Measurements from ENCODE around the gene HAX1.
A peak's percentile ranks its signal among the peaks of the same experiment; 100 is the strongest.
"Not testable (repeated sequence)": the region's sequence is repeated elsewhere in the genome, so short reads cannot be mapped to it uniquely, and the experiment has no call there.

HAX1 gene

DNA sequence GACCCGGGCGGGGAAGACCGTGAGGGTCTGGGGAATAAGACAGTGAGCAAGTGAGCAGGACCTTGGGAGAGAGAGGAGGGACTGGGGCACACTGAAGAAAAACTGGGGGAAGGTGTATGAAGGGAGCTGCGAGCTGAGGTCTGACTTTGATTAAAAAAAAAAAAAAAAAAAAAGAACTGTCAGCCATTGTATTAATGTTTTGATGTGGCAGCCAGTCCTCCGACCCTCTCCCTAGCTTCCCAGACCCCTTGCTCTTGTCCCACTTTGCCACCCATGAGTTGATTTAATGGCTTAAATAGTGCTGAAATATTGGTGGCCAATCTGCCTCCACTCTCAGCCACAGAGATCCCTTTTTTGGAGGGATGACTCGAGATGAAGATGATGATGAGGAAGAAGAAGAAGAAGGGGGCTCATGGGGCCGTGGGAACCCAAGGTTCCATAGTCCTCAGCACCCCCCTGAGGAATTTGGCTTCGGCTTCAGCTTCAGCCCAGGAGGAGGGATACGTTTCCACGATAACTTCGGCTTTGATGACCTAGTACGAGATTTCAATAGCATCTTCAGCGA, 652 bp downstream of the HAX1 start:
- no peak for DNase-seq
- intact Hi-C loops (cut with DNase I): loop anchor here (5.0 kb wide), 2 partner anchors 51 to 76 kb away; partner anchors contain the start of gene UBAP2L

- no peak for DNase-seq
- intact Hi-C loops (cut with DNase I): no loop called here
Observed at GRCh38 chr1:154276797-154277196, 4.4 kb downstream of the HAX1 start.

- intact Hi-C loops (cut with DNase I): not testable (repeated sequence)
- peak in 1 of 10 donors; percentile 42 for DNase-seq
Observed at GRCh38 chr1:154287591-154287990, 15.2 kb downstream of the HAX1 start.

DNA sequence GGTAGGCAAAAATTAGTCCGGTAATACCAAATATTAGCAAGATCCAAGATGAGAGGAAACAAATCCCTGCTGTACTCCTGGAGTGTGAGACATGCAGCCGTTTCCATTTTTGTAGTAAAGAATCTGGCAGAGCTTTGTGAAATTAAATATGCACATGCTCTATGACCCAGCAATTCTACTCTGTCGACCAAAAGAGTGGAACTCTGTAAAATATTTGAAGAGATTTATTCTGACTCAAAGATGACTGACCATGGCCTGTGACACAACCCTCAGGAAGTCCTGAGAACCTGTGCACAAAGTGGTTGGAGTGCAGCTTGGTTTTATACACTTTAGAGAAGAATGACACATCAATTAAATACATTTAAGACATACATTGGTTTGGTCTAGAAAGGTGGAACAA, 16.2 kb downstream of the HAX1 start:
- no peak for DNase-seq
- intact Hi-C loops (cut with DNase I): no loop called here

GRCh38 chr1:154290921-154291320, 18.5 kb downstream of the HAX1 start:
- no peak for DNase-seq
- intact Hi-C loops (cut with DNase I): no loop called here

DNA sequence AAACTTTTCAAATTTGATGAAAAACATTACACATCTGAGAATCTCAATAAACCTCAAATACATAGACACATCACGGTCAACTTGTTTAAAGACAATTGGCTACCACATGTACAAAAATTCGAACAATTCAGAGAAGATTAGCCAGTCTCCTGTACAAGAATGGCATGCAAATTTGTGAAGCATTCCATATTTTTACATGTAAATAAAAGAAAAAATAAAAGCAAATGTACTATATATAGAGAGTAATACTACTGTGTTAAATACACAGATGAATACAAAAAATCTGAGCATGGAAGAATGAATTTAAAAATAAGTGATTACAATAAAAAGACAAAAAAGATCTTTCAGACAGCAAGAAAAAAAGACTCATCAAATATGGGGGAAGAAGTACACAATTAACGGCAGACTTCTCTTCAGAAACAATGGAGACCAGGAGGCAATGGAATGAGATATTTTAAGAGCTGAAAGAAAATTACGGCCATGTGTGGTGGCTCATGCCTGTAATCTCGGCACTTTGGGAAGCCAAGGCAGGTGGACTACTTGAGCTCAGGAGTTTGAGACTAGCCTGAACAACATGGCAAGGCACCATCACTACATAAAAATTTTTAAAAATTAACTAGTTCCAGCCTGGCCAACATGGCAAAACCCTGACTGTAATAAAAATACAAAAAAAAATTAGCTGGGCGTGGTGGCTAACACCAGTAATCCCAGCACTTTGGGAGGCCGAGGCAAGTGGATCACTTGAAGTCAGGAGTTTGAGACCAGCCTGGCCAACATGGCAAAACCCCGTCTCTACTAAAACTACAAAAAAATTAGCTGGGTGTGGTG, 23.2 kb downstream of the HAX1 start:
- no peak for DNase-seq
- intact Hi-C loops (cut with DNase I): no loop called here

DNA sequence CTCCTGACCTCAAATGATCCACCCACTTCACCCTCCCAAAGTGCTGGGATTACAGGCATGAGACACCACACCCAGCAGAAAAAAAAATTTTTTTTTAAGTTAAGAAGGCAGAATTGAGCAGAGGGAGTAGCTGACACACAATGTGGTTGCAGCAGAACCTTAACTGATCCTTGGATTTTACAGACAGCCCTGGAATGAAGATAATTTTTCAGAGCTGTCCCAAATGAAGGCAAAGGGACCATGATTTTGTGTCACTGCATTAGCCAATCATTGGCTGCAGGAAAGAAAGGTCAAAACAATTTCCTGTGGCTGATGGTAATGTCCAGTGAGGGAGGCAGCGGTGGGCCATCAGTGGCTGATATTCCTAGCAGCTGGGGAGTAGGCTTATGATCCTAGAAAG, 29.2 kb downstream of the HAX1 start:
- intact Hi-C loops (cut with DNase I): no loop called here
- no peak for DNase-seq

DNA sequence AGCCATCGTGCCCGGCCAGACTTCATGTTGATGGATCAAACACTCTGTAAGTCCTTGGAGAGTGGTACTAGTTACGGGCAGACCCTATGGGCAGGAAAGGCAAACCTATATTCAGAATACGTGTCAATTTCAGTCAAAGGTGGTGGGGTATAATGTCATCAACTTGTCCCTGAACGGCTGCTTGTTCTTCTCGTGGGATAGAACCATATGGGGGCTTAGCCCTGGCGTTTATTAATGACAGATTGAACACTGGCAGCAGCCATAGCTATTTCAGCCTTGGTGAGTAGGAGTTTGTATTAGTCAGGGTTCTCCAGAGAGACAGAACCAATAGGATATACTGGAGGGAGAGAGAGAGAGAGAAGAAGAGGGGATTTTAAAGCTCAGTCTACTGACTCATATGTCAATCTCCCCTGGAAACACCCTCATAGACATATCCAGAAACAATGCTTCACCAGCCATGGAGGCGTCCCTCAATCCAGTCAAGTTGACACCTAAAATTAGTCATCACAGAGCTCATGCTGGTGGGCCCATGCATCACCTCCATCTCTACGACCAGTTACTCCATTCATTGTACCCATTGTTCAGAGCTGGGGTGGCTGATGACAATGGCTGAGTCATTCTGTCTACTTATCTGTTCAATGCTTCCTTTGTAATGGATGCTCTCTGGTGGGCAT, 32.4 kb downstream of the HAX1 start:
- intact Hi-C loops (cut with DNase I): no loop called here
- no peak for DNase-seq

- intact Hi-C loops (cut with DNase I): no loop called here
- no peak for DNase-seq
Observed at GRCh38 chr1:154306151-154306550, 33.7 kb downstream of the HAX1 start.

DNA sequence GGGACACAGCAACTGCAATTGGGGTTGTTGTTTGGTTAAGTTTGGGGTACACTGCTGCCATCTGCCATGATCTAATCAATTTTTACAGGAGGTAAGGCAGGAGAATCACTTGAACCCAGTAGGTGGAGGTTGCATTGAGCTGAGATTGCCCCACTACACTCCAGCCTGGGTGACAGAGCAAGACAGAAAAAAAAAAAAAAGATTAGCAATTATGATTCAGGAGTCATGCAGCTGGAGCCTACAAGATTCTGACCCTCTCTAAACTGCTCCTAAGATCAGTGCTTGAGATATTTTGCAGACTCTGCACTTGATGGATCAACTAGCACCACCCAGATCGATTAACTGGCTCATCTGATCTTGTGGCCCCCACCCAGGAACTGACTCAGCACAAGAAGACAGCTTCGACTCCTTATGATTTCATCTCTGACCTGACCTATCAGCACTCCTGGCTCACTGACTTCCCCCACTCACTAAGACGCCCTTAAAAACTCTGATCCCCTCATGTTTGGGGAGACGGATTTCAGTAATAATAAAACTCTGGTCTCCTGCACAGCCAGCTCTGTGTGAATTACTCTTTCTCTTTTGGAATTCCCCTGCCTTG, 35.3 kb downstream of the HAX1 start:
- intact Hi-C loops (cut with DNase I); DNase-seq: not testable (repeated sequence)

DNA sequence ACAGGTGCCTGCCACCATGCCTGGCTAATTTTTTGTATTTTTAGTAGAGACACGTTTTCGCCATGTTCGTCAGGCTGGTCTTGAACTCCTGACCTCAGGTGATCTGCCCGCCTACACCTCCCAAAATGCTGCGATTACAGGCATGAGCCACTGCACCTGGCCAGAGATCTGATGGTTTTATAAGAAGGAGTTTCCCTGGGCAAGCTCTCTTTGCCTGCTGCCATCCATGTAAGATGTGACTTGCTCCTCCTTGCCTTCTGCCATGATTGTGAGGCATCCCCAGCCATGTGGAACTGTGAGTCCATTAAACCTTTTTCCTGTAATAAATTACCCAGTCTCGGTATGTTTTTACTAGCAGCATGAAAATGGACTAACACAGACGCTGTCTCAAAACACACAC, 36.7 kb downstream of the HAX1 start:
- DNase-seq; intact Hi-C loops (cut with DNase I): not testable (repeated sequence)

DNA sequence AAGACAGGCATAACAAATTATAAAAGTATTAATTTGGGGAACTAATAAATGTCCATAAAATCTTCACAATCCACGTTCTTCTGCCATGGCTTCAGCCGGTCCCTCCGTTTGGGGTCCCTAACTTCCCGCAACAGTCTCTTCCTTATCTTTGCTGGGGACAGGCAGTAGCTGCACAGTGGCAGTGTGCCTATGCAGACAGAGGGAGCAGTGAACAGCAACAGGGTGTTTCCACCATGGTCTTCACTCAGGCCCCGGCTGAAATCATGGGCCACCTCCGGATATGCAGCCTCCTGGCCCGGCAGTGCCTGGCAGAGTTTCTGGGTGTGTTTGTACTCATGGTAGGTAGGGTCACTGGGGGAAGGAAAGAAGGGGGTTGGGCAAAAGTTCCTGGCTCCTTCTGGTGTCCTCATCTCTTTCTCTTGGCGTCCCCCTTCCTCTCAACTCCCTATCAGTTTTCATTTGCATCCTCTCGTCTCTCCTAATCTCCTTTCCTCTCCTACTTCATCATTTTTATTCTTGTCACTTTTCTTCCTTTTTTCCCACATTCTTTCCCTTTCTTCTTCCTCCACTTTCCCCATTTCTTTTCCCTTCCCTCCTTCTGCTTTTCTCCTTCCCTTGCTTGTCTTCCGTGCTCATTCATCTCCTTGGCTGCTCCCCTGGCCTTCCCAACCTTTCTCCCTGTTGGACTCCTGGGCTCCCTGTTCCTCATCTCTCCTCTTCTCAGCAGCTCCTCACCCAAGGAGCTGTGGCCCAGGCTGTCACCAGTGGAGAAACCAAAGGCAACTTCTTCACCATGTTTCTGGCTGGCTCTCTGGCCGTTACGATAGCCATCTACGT, 40.0 kb downstream of the HAX1 start:
- intact Hi-C loops (cut with DNase I); DNase-seq: not testable (repeated sequence)

DNA sequence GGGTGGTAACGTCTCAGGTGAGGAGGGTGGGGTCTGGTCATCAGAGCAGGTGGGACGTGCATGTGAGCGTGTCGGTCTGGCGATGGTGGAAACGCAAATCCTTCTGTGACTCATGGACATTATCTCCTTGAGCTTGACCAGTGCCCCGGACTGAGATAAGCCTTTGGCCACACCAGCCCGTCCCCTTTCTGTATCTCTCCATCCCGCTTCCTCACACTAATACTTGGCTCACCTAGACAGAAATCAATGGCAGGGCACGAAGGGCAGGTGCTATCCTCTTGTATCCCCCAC, 40.6 kb downstream of the HAX1 start:
- no peak for DNase-seq
- intact Hi-C loops (cut with DNase I): no loop called here

GRCh38 chr1:154314226-154314625, 41.8 kb downstream of the HAX1 start:
- DNase-seq; intact Hi-C loops (cut with DNase I): not testable (repeated sequence)

DNA sequence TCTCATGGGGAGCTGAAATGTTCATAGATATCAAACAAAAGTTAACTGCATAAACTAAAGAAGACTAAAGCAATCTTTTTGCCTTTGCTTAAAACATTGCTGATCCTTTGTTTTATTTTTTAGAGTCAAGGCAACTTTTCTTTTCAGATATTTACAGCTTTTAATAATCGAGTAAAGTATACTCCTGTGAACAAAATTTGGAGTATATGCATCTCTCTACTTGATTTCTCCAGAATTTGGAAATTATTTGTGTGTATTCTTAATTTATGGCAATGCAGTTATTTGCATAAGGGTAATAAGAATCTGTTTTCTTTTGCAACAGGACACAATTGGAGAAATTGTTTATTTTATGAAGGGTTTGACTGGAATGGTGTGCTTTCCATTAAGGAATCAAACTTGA, 44.3 kb downstream of the HAX1 start:
- intact Hi-C loops (cut with DNase I): no loop called here
- no peak for DNase-seq

DNA sequence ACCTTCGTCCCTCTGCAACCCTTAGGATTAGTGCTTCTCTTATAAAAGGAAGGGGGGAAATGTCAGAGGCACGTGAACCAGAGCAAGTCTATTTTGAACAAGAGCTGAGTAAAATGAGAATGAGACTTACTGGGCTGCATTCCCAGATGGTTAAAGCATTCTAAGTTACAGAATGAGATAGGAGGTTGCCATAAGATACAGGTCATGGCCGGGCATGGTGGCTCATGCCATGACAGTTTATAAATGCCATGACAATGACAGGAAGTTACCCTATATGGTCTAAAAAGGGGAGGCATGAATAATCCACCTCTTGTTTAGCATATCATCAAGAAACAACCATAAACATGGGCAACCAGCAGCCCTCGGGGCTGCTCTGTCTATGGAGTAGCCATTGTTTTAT, 46.0 kb downstream of the HAX1 start:
- DNase-seq: no peak
- intact Hi-C loops (cut with DNase I): no loop called here

- DNase-seq: peak in 1 of 10 donors; percentile 15
- intact Hi-C loops (cut with DNase I): loop anchor here (10.0 kb wide), 1 partner anchor 84 kb away; the partner anchor contains the start of gene IL6R
Observed at GRCh38 chr1:154320882-154321608, 48.6 kb downstream of the HAX1 start, which contains the start of gene AQP10. AQP10 (plus strand) TSS chr1:154321093; CDS start chr1:154321156, 63 bp downstream.

GRCh38 chr1:154321609-154321934, 49.1 kb downstream of the HAX1 start:
- not testable (repeated sequence) for DNase-seq
- intact Hi-C loops (cut with DNase I): loop anchor here (10.0 kb wide), 1 partner anchor 83 kb away; the partner anchor contains the start of gene IL6R

GRCh38 chr1:154323493-154323892, 51.1 kb downstream of the HAX1 start:
- intact Hi-C loops (cut with DNase I): loop anchor here (10.0 kb wide), 1 partner anchor 81 kb away; the partner anchor contains the start of gene IL6R
- peak in 2 of 10 donors; percentile 45 to 65 for DNase-seq

Data from posterior cingulate gyrus (tissue), 11 donors.